Chondrocyte (in vitro differentiated cells): ENCODE results near the gene TXNDC5. TPM values are rescaled to one million over a fixed set of nuclear protein-coding genes. Genes with fewer than 3 reads are reported as not detected.

Source experiments
- DNase-seq: peaks from one replicate; pipeline ENCODE4 v3.0.0; 2021; ENCODE audit warnings: mixed read lengths, low spot score
- H3K27ac Mint-ChIP-seq: one replicate; pipeline ENCODE4 v1.8.0; 2021; ENCODE audit warnings: mild to moderate bottlenecking, moderate library complexity, mixed read lengths; ENCODE audit not compliant: unreplicated experiment
- H3K27me3 Mint-ChIP-seq: 2 replicates; pipeline ENCODE4 v1.8.0; 2021; ENCODE audit warnings: low read depth, mixed read lengths
- H3K36me3 Mint-ChIP-seq: 2 replicates; pipeline ENCODE4 v1.8.0; 2021; ENCODE audit warnings: low read depth, mixed read lengths
- H3K4me1 Mint-ChIP-seq: 2 replicates; pipeline ENCODE4 v1.8.0; 2021; ENCODE audit warnings: low read depth, mild to moderate bottlenecking, mixed read lengths
- H3K4me3 Mint-ChIP-seq: one replicate; pipeline ENCODE4 v1.8.0; 2021; ENCODE audit warnings: mild to moderate bottlenecking, moderate library complexity, mixed read lengths; ENCODE audit not compliant: unreplicated experiment
- H3K9me3 Mint-ChIP-seq: 2 replicates; pipeline ENCODE4 v1.8.0; 2021; ENCODE audit warnings: low read depth, mixed read lengths
- CTCF ChIP-seq: fragments of 200-600 bp; sonication (generic); IDR thresholded peaks from 2 replicates; pipeline ENCODE4 v1.5.0; 2021; ENCODE audit warnings: antibody characterized with exemption, mild to moderate bottlenecking, moderate library complexity
- total RNA-seq: library from RNA; stranded (reverse); gene quantifications from 3 replicates; pipeline ENCODE4 v1.2.1, GENCODE V29; 2021

The TXNDC5 gene
- total RNA-seq, 1 donor from 2014 or later: 231 TPM

GRCh38 chr6:7954477-7955200 is 44.1 kb upstream of the TXNDC5 start:
- no peak for TF ChIP-seq CTCF
- no peaks in the 10 kb centered on the region for H3K27me3 Mint-ChIP-seq
- DNase-seq: no peak
- no peak overlapping the region for H3K4me3 Mint-ChIP-seq
- peaks cover 3% of the 10 kb centered on the region for H3K4me1 Mint-ChIP-seq
- H3K9me3 Mint-ChIP-seq: peaks cover 3% of the 10 kb centered on the region
- no peak overlapping the region for H3K27ac Mint-ChIP-seq
- H3K36me3 Mint-ChIP-seq: no peaks in the 10 kb centered on the region

DNA sequence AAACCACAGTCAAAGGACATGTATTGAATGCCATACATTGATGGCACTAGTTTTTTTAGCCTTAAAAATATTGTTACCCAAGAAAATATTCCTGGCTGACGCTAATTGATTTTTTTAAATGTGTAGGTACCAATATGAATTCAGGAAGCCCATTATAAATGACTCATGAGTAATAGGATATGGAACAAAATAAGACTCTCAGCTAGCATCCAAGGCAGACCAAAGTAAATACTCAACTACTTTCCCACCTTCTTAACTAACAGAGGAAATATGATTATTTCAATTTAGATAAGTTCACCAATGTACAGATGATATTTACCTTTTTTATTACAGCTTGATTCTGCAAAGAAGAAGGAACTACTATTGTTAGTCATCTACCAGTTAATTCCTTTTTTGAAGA is 43.2 kb upstream of the TXNDC5 start:
- Mint-ChIP-seq H3K36me3 (peaks cover 3% of the 10 kb centered on the region), H3K4me1 (peaks cover 3% of the 10 kb centered on the region), H3K27ac (no peak overlapping the region), H3K27me3 (no peaks in the 10 kb centered on the region), H3K4me3 (no peak overlapping the region), H3K9me3 (peaks cover 9% of the 10 kb centered on the region)
- DNase-seq: no peak
- TF ChIP-seq CTCF: no peak

GRCh38 chr6:7939864-7940228 is 29.3 kb upstream of the TXNDC5 start:
- Mint-ChIP-seq H3K27me3 (no peaks in the 10 kb centered on the region), H3K9me3 (no peaks in the 10 kb centered on the region), H3K27ac (no peak overlapping the region), H3K36me3 (no peaks in the 10 kb centered on the region), H3K4me3 (no peak overlapping the region), H3K4me1 (no peaks in the 10 kb centered on the region)
- DNase-seq: no peak
- TF ChIP-seq CTCF: no peak

GRCh38 chr6:7939184-7939863 is 28.7 kb upstream of the TXNDC5 start:
- DNase-seq: no peak
- Mint-ChIP-seq H3K4me3 (no peak overlapping the region), H3K27me3 (no peaks in the 10 kb centered on the region), H3K9me3 (no peaks in the 10 kb centered on the region), H3K36me3 (no peaks in the 10 kb centered on the region), H3K27ac (no peak overlapping the region), H3K4me1 (no peaks in the 10 kb centered on the region)
- no peak for TF ChIP-seq CTCF

DNA sequence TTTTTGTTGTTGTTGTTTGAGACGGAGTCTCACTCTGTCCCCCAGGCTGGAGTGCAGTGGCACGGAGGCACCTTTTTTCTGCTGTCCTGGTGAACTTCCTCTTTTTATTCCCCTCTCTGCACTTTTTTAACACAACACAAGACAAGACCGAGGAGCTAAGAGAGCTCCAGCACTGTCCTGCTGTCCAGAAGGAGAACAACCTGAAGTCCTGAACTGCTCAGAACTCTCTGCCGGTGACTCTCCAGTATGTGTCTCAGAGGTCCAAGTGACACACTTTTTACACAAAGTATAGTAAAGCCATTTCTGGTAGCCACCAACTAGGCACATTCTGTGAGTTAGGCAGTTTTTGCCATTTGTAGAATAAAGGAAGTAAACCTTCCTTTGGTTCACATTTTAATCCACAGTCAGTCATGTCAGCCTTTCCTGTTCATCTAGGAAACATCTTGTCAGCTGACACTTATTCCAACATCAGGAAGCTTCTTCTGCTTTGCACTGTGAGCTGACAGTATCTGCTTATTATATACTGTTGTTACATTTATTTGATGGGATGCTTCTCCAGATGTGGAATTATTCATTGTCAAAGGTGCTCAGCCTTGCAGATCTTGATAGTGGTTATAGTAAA is 28.1 kb upstream of the TXNDC5 start:
- Mint-ChIP-seq H3K27ac (no peak overlapping the region), H3K4me3 (no peak overlapping the region), H3K27me3 (peaks cover 4% of the 10 kb centered on the region), H3K4me1 (no peaks in the 10 kb centered on the region), H3K9me3 (no peaks in the 10 kb centered on the region), H3K36me3 (no peaks in the 10 kb centered on the region)
- no peak for DNase-seq
- no peak for TF ChIP-seq CTCF
